ENCODE measurements around the gene ILKAP.

ILKAP gene

DNA sequence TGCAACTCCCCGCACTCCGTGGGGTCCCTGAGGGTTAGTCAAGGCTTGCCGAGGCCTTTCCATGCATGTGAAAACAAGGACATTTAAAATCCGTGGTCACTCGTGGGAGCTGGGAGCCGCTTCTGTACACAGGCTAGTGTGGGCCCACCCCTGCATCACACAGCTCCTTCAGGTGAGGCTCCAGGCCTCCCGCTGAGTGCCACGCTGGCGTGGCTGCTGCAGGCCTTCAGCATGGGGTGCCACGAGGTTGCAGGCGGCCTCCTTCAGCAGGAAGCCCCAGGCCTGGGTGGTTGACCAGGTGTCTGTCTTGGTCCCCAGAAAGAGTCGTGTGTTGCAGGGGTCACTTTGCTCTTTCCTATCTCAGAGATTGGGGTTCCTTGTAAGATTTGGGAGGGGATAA lies 58.4 kb downstream of the ILKAP start:
- Histone ChIP-seq H3K9ac (ENCODE audit: low read depth, low read length) (no peak overlapping the region), H3K4me3 (ENCODE audit: low read length) (no peak overlapping the region), H3K9me3 (ENCODE audit: insufficient read depth, low read depth, low read length) (no peaks in the 10 kb centered on the region), H3K27me3 (ENCODE audit: insufficient read depth, low read length) (no peaks in the 10 kb centered on the region), H3K36me3 (ENCODE audit: insufficient read depth, low read length) (no peaks in the 10 kb centered on the region), H3K27ac (ENCODE audit: low read depth, low read length) (no peak overlapping the region), H3K4me1 (ENCODE audit: insufficient read depth, low read length) (no peaks in the 10 kb centered on the region)
- 85% methylated on average over 12 of the region's 12 CpGs for WGBS

DNA sequence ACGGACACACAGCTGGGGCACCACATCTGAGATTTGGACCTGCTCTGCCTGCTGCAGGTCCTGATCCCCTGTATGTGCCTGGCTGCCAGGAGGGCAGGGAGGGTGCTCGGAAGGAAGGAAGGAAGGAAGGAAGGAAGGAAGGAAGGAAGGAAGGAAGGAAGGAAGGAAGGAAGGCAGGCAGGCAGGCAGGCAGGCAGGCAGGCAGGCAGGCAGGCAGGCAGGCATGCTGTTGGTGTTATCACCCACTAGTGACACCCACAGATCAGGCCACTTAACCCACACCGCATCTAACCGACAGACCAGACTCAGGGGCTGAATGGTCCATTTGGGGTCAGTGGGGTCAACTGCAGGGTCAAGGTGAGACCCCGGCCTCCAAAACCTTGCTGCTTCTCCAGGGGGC lies 59.2 kb downstream of the ILKAP start:
- Histone ChIP-seq H3K4me3 (ENCODE audit: low read length) (no peak overlapping the region), H3K27ac (ENCODE audit: low read depth, low read length) (no peak overlapping the region), H3K9me3 (ENCODE audit: insufficient read depth, low read depth, low read length) (no peaks in the 10 kb centered on the region), H3K9ac (ENCODE audit: low read depth, low read length) (no peak overlapping the region), H3K27me3 (ENCODE audit: insufficient read depth, low read length) (no peaks in the 10 kb centered on the region), H3K36me3 (ENCODE audit: insufficient read depth, low read length) (no peaks in the 10 kb centered on the region), H3K4me1 (ENCODE audit: insufficient read depth, low read length) (no peaks in the 10 kb centered on the region)
- WGBS = 91% methylated on average over 5 of the region's 5 CpGs

- Histone ChIP-seq H3K27me3 (ENCODE audit: insufficient read depth, low read length) (no peaks in the 10 kb centered on the region), H3K9ac (ENCODE audit: low read depth, low read length) (no peak overlapping the region), H3K4me1 (ENCODE audit: insufficient read depth, low read length) (no peaks in the 10 kb centered on the region), H3K27ac (ENCODE audit: low read depth, low read length) (no peak overlapping the region), H3K4me3 (ENCODE audit: low read length) (no peak overlapping the region), H3K9me3 (ENCODE audit: insufficient read depth, low read depth, low read length) (no peaks in the 10 kb centered on the region), H3K36me3 (ENCODE audit: insufficient read depth, low read length) (no peaks in the 10 kb centered on the region)
- 92% methylated on average over 20 of the region's 20 CpGs for WGBS
These were observed 60.1 kb downstream of the ILKAP start for GRCh38 chr2:238143239-238143951.

DNA sequence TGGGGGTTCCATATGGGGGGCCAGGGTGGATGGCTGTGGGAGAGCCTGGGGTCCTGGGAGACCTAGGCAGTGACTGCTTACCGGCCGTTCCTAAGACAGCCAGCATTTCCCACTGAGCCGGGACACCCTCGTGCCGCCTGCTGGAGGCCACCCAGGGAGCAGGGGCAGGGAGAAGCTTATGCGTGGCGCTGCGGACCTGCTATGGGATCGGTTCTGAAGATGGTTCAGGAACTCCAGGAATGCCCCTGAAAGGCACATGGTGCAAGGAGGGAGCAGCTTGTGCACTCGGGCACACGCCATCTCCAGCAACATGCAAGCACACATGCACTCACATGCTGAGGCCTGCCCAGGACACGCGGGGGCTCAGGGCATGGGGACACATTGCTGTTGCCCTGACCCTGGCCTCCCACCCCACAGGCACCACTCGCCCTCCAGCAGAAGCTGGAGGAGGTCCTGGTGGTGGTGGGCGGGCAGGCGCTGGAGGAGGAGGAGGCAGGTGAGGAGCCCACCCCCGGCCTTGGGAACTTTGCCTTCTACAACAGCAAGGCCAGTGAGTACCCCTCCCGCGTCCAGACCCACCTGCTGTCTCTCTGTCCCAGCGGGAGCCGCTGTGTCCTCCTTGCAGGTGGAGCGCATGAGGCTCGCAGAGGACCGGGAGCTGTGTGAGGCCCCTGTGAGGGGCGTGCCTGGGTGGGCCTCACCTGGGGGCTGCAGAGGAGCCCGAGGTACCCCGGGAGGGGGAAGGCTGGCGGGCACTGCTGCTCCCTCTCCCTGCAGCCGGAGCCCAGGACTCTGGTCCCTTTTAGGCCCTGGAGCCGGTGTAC lies 60.9 kb downstream of the ILKAP start:
- no peaks in the 10 kb centered on the region for H3K36me3 ChIP-seq (ENCODE audit: insufficient read depth, low read length)
- no peak overlapping the region for H3K4me3 ChIP-seq (ENCODE audit: low read length)
- no peak overlapping the region for H3K27ac ChIP-seq (ENCODE audit: low read depth, low read length)
- H3K9ac ChIP-seq (ENCODE audit: low read depth, low read length) = no peak overlapping the region
- WGBS = 87% methylated on average over 29 of the region's 30 CpGs
- no peaks in the 10 kb centered on the region for H3K4me1 ChIP-seq (ENCODE audit: insufficient read depth, low read length)
- H3K9me3 ChIP-seq (ENCODE audit: insufficient read depth, low read depth, low read length) = no peaks in the 10 kb centered on the region
- H3K27me3 ChIP-seq (ENCODE audit: insufficient read depth, low read length) = no peaks in the 10 kb centered on the region

- 94% methylated on average over 10 of the region's 10 CpGs for WGBS
- no peaks in the 10 kb centered on the region for H3K9me3 ChIP-seq (ENCODE audit: insufficient read depth, low read depth, low read length)
- H3K36me3 ChIP-seq (ENCODE audit: insufficient read depth, low read length) = no peaks in the 10 kb centered on the region
- H3K9ac ChIP-seq (ENCODE audit: low read depth, low read length) = no peak overlapping the region
- no peaks in the 10 kb centered on the region for H3K27me3 ChIP-seq (ENCODE audit: insufficient read depth, low read length)
- no peak overlapping the region for H3K4me3 ChIP-seq (ENCODE audit: low read length)
- no peaks in the 10 kb centered on the region for H3K4me1 ChIP-seq (ENCODE audit: insufficient read depth, low read length)
- H3K27ac ChIP-seq (ENCODE audit: low read depth, low read length) = no peak overlapping the region
These were observed 61.8 kb downstream of the ILKAP start for GRCh38 chr2:238141541-238142318.

DNA sequence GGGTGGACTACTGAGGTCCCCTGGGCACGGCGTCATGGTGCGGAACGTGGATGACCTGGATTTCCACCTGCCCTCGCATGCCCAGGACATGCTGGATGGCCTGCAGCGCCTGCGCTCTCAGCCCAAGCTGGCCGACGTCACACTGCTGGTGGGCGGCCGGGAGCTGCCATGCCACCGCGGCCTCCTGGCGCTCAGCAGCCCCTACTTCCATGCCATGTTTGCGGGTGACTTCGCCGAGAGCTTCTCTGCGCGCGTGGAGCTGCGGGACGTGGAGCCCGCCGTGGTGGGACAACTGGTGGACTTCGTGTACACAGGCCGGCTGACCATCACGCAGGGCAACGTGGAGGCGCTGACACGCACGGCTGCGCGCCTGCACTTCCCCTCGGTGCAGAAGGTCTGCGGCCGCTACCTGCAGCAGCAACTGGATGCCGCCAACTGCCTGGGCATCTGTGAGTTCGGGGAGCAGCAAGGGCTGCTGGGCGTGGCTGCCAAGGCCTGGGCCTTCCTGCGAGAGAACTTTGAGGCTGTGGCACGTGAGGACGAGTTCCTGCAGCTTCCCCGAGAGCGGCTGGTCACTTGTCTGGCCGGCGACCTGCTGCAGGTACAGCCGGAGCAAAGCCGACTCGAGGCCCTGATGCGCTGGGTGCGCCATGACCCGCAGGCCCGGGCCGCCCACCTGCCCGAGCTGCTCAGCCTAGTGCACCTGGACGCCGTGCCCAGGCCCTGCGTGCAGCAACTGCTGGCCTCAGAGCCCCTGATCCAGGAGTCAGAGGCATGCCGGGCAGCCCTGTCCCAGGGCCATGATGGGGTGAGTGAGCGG lies 62.6 kb downstream of the ILKAP start:
- Histone ChIP-seq H3K9me3 (ENCODE audit: insufficient read depth, low read depth, low read length) (no peaks in the 10 kb centered on the region), H3K9ac (ENCODE audit: low read depth, low read length) (no peak overlapping the region), H3K27me3 (ENCODE audit: insufficient read depth, low read length) (no peaks in the 10 kb centered on the region), H3K27ac (ENCODE audit: low read depth, low read length) (no peak overlapping the region), H3K36me3 (ENCODE audit: insufficient read depth, low read length) (no peaks in the 10 kb centered on the region), H3K4me3 (ENCODE audit: low read length) (no peak overlapping the region), H3K4me1 (ENCODE audit: insufficient read depth, low read length) (no peaks in the 10 kb centered on the region)
- WGBS = 94% methylated on average over 60 of the region's 60 CpGs

DNA sequence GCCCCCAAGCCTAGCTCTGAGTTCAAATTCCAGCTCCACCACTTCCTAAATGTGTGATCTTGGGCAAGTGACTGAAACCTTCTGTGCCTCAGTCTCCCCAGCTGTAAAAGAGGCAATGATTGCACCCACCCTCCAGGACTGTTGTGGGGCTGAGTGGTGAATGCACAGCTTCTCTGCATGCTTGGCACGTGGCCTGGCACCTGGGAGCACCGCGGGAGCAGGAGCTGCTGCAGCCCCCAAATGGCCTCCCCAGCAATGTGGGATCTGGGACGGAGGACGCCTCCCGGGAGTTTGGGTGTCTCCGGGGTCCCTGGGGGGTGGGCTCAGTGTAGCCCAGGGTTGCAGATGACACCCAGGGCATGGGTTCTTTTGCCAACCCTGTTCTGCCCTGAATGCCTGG lies 63.5 kb downstream of the ILKAP start:
- 91% methylated on average over 7 of the region's 7 CpGs for WGBS

DNA sequence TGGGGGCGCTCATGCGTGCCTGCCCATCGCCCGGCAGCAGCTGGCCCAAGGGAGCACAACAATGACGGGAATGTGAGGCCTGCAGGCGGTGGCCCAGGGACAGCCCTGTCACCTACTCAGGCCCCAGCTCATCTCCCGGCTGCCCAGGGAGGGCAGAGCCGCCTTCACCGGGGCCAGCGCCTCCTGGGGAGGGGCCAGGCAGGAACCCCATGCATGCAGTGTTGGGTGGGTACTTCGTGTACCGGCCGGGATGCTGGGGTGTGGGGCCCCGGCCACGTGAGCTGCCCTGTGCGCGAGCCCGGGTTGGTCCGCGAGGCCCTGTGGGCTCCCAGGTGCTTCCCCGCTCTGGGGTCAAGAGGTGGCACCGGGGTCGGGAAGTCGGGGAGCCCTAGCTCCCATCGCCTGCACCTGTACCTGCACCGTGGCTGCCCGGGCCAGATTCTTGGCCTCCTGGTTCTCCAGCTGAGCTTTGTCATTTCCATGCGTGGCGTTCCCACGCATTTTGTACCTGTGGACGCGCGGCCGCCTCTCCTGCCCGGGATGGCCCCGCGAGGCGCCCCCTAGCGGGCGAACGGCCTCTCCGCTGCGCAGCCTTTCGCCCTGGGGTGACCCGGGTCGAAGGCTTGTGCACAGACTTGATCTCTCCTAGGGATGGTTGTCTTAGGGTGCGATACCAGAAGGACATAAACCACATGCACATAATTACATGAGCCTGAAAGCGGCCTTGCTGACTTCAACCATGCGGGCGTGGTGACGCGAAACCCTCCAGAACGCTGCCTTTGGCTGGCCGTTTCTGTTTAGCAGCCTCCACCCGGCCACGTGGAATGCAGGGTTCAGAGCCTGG lies 64.1 kb downstream of the ILKAP start:
- Histone ChIP-seq H3K4me3 (ENCODE audit: low read length) (no peak overlapping the region), H3K9ac (ENCODE audit: low read depth, low read length) (no peak overlapping the region), H3K27ac (ENCODE audit: low read depth, low read length) (no peak overlapping the region), H3K9me3 (ENCODE audit: insufficient read depth, low read depth, low read length) (no peaks in the 10 kb centered on the region), H3K4me1 (ENCODE audit: insufficient read depth, low read length) (no peaks in the 10 kb centered on the region), H3K27me3 (ENCODE audit: insufficient read depth, low read length) (no peaks in the 10 kb centered on the region), H3K36me3 (ENCODE audit: insufficient read depth, low read length) (no peaks in the 10 kb centered on the region)
- WGBS = 77% methylated on average over 56 of the region's 56 CpGs

More for the DNA sequence above, 63.5 kb downstream of the ILKAP start:
- H3K36me3 ChIP-seq (ENCODE audit: insufficient read depth, low read length) = no peaks in the 10 kb centered on the region
- H3K9me3 ChIP-seq (ENCODE audit: insufficient read depth, low read depth, low read length) = no peaks in the 10 kb centered on the region
- H3K9ac ChIP-seq (ENCODE audit: low read depth, low read length) = no peak overlapping the region
- H3K27ac ChIP-seq (ENCODE audit: low read depth, low read length) = no peak overlapping the region
- H3K27me3 ChIP-seq (ENCODE audit: insufficient read depth, low read length) = no peaks in the 10 kb centered on the region
- H3K4me3 ChIP-seq (ENCODE audit: low read length) = no peak overlapping the region
- H3K4me1 ChIP-seq (ENCODE audit: insufficient read depth, low read length) = no peaks in the 10 kb centered on the region

DNA sequence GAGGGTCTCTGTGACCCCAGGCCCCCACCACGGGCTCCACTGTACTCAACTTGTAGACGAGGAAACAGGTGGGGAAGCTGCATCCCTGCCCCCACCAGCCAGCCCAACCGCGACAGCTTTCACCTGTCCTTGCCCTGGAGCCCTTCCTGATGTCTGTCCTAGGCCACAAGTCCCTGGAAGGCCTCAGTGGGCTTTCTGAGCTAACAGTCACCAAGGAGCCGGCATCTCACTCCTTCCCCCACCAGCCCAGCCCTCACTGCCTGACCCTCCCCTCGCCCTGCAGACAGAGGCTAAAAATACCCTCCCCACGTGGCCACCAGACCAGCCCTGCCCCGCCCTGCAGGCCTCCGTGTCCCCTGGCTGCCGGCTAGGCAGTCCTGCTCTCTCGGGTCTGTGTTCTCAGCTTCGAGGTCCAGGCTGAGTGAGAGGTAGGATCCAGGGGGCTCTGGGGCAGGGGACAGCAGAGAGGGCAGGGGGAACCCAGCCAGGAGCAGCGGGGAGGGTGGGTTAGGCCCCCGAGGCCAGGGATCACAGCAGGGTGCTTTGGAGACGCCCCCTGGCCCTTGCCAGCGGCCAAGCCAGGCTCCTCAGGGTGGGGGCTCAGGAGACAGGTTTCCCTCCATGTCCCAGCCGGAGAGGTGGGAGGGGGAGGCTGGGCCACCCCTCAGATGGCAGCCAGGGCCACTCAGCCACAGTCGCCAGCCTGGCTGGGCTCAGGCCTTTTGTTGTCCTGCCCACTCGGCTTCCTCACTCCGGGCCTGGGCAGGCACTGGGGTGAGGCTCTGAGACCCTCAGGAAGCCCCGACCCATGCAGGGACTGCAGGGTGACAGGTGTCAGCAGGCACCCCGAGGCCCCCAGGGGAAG lies 64.9 kb downstream of the ILKAP start, which contains the start of gene KLHL30:
Gene KLHL30, plus strand, starts transcription at position 338 of the 865 bp plus-strand sequence. CDS start 2,087 bp downstream, outside the sequence.
- no peak within 1 kb of the TSS for H3K4me3 ChIP-seq (ENCODE audit: low read length)
- WGBS = 81% methylated on average over 22 of the region's 22 CpGs
- no peak within 1 kb of the TSS for H3K9ac ChIP-seq (ENCODE audit: low read depth, low read length)
- no peak within 1 kb of the TSS for H3K27ac ChIP-seq (ENCODE audit: low read depth, low read length)
- no peaks in the 10 kb centered on the region for H3K36me3 ChIP-seq (ENCODE audit: insufficient read depth, low read length)
- no peaks in the 10 kb centered on the region for H3K27me3 ChIP-seq (ENCODE audit: insufficient read depth, low read length)
- no peaks in the 10 kb centered on the region for H3K4me1 ChIP-seq (ENCODE audit: insufficient read depth, low read length)
- no peaks in the 10 kb centered on the region for H3K9me3 ChIP-seq (ENCODE audit: insufficient read depth, low read depth, low read length)
